ENCODE data around the gene PINLYP. TPM values are rescaled to one million over a fixed set of nuclear protein-coding genes. Genes with fewer than 3 reads are reported as not detected.

Gene PINLYP
- polyA plus RNA-seq, 2 of the 4 experiments (the other 2 are of a cell fraction) = 0.27 TPM; not detected in 1

- Histone ChIP-seq H3K4me3 (peak within 1 kb of the TSS; percentile 65), H3K27ac (peak within 1 kb of the TSS; percentile 86 to 94), H3K4me2 (peak within 1 kb of the TSS; percentile 92), H3K4me1 (peaks cover 12% of the 10 kb centered on the region), H3K9me3 (no peaks in the 10 kb centered on the region)
- ChIA-PET CTCF (no interaction called here), POLR2A (interaction anchor here (1.1 kb wide), 1 partner anchor 49 kb away, joined by 3 read pairs; no protein-coding TSS in a partner anchor)
- TF ChIP-seq NFE2L2 (conservative IDR thresholded peaks at IDR 0.05; ENCODE audit: low read length) (no peak), RCOR1 (IDR thresholded peaks at IDR 0.05; ENCODE audit: low read depth, low read length) (no peak), CEBPB (IDR thresholded peaks at IDR 0.05) (no peak), TFCP2L1 (CRISPR knock-in tag; IDR thresholded peaks at IDR 0.05) (0 out of 2 replicates have a peak, but pooled peaks have one; percentile 53), POLR2A (IDR thresholded peaks at IDR 0.05; ENCODE audit: low read length) (peak; percentile 83), RFX5 (IDR thresholded peaks at IDR 0.05) (0 out of 2 replicates have a peak, but pooled peaks have one; percentile 13), E2F6 (IDR thresholded peaks at IDR 0.05; ENCODE audit: borderline replicate concordance, low read depth) (peak; percentile 96), MAZ (IDR thresholded peaks at IDR 0.05; ENCODE audit: borderline replicate concordance, low read depth, low read length) (0 out of 2 replicates have a peak, but pooled peaks have one; percentile 9), CTCF (IDR thresholded peaks at IDR 0.05) (no peak), HEYL (CRISPR knock-in tag; IDR thresholded peaks at IDR 0.05) (no peak), HOXB13 (CRISPR knock-in tag; IDR thresholded peaks at IDR 0.05; ENCODE audit: low read depth) (0 out of 2 replicates have a peak, but pooled peaks have one; percentile 12), SREBF2 (IDR thresholded peaks at IDR 0.05) (no peak), MAX (IDR thresholded peaks at IDR 0.05) (peak; percentile 95), TP53 (CRISPR knock-in tag; IDR thresholded peaks at IDR 0.05) (peak; percentile 90; the same call in 1 of the 2 replicates), ATOH8 (CRISPR knock-in tag; IDR thresholded peaks at IDR 0.05; ENCODE audit: low read depth) (no peak), HOXB5 (CRISPR knock-in tag; IDR thresholded peaks at IDR 0.05) (peak; percentile 14), NPAS2 (CRISPR knock-in tag; IDR thresholded peaks at IDR 0.05; ENCODE audit: borderline replicate concordance) (no peak), JUN (IDR thresholded peaks at IDR 0.05) (peak; percentile 90 to 96), PBX3 (IDR thresholded peaks at IDR 0.05) (peak; percentile 29; the same call in 1 of the 2 replicates), GATA3 (IDR thresholded peaks at IDR 0.05; ENCODE audit: borderline replicate concordance) (peak; percentile 28; the same call in 1 of the 2 replicates), KDM5A (IDR thresholded peaks at IDR 0.05) (no peak), PHF8 (IDR thresholded peaks at IDR 0.05; ENCODE audit: borderline replicate concordance, low read depth) (peak; percentile 87), BCL3 (IDR thresholded peaks at IDR 0.05) (peak; percentile 64; the same call in 2 of the 3 replicates)
- DNase-seq (ENCODE audit: low read depth in 1 of 2, low spot score in 1 of 2) (peak; percentile 91), ATAC-seq (peak; percentile 89 to 97), FAIRE-seq (peak; percentile 80)
- WGBS (ENCODE audit: missing lambda C conversion rate) = 5% methylated on average over 60 of the region's 81 CpGs
Measured at GRCh38 chr19:43619262-43620060, 43.9 kb downstream of the PINLYP start, which contains the start of gene ZNF428. ZNF428 (minus strand) TSS chr19:43619629; CDS start chr19:43614304, 5,325 bp downstream.

Data from A549 (cell line).